GM12892 (cell line): Measurements from ENCODE around the gene ZBTB8A.
A peak's percentile ranks its signal among the peaks of the same experiment; 100 is the strongest.
"Not testable (repeated sequence)": the region's sequence is repeated elsewhere in the genome, so short reads cannot be mapped to it uniquely, and the experiment has no call there.

ENCODE experiments used
- DNase-seq: peaks from one replicate; pipeline ENCODE4 v3.0.0; 2011; ENCODE audit not compliant: insufficient read length
- FAIRE-seq: peaks from 2 replicates; lab custom pipeline; 2011; peaks lifted over from hg19 to GRCh38; lab: Jason Lieb, UNC
- POLR2A ChIP-seq: IDR thresholded peaks from 2 replicates; pipeline ENCODE4 v1.6.1; 2011; ENCODE audit warnings: low read depth, low read length, control low read depth
- POLR2AphosphoS5 ChIP-seq: IDR thresholded peaks from 2 replicates; pipeline ENCODE4 v1.6.1; 2011; ENCODE audit warnings: low read depth, low read length, control low read depth
- TAF1 ChIP-seq: IDR thresholded peaks from 2 replicates; pipeline ENCODE4 v1.6.1; 2011; ENCODE audit warnings: low read depth, mild to moderate bottlenecking, control low read depth, low read length, borderline replicate concordance

The ZBTB8A gene

GRCh38 chr1:32508761-32509160 lies 30.5 kb upstream of the ZBTB8A start:
- FAIRE-seq, result no peak
- no peak for TF ChIP-seq POLR2A
- TF ChIP-seq TAF1, result no peak
- TF ChIP-seq POLR2AphosphoS5, result no peak
- DNase-seq, result no peak

- TF ChIP-seq TAF1 (no peak), POLR2AphosphoS5 (no peak), POLR2A (no peak)
- DNase-seq (no peak), FAIRE-seq (no peak)
These were observed 29.3 kb upstream of the ZBTB8A start for GRCh38 chr1:32509939-32510338.

GRCh38 chr1:32516402-32516801 lies 22.8 kb upstream of the ZBTB8A start:
- FAIRE-seq (no peak), DNase-seq (no peak)
- no peak for TF ChIP-seq POLR2AphosphoS5
- no peak for TF ChIP-seq TAF1
- TF ChIP-seq POLR2A, result no peak

DNA sequence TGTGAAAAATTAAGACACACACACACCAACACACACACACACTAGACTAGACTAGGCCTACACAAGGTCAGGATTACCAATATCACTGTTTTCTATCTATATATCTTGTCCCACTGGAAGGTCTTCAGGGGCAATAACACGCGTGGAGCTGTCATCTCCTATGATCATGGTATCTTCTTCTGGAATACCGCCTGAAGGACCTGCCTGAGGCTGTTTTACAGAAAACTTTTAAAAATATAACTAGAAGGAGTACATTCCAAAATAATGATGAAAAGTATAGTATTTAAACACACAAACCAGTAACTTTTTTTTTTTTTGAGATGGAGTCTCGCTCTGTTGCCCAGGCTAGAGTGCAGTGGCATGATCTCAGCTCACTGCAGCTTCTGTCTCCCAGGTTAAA lies 20.3 kb upstream of the ZBTB8A start:
- DNase-seq (no peak), FAIRE-seq (no peak)
- TF ChIP-seq POLR2AphosphoS5 (no peak), POLR2A (no peak), TAF1 (no peak)

GRCh38 chr1:32521165-32521564 lies 18.1 kb upstream of the ZBTB8A start:
- DNase-seq (no peak), FAIRE-seq (no peak)
- no peak for TF ChIP-seq POLR2A
- TF ChIP-seq POLR2AphosphoS5, result no peak
- TF ChIP-seq TAF1, result no peak

DNA sequence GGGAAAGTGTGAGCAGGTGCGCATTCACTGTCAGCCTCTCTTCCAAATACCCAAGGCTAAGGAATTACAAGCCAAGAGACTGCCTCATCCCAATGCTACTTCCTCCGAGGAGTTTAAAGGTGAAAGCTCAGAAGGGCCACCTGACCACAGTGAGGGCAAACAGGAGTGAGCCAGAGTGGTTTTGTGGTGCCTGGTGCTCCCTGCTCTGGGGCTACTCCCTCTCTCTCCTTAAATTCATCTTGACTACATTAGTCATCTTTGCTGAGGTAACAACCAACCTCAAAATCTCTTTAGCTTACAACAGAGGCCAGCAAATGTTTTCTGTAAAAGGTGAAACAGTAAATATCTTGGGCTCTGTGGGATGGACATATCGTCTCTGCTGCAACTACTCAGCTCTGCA lies 14.2 kb upstream of the ZBTB8A start:
- FAIRE-seq, result no peak
- TF ChIP-seq POLR2AphosphoS5 (no peak), TAF1 (no peak), POLR2A (no peak)
- DNase-seq, result no peak

GRCh38 chr1:32525661-32526444 lies 13.4 kb upstream of the ZBTB8A start:
- DNase-seq, result no peak
- no peak for FAIRE-seq
- no peak for TF ChIP-seq TAF1

- DNase-seq, FAIRE-seq: not testable (repeated sequence)
These were observed 10.7 kb upstream of the ZBTB8A start for GRCh38 chr1:32528550-32528949.

- FAIRE-seq (no peak), DNase-seq (no peak)
- TF ChIP-seq TAF1 (no peak), POLR2A (no peak), POLR2AphosphoS5 (no peak)
These were observed 5.4 kb upstream of the ZBTB8A start for GRCh38 chr1:32533792-32534327.

- TF ChIP-seq POLR2A (no peak), POLR2AphosphoS5 (no peak), TAF1 (no peak)
- FAIRE-seq (no peak), DNase-seq (no peak)
These were observed 3.1 kb upstream of the ZBTB8A start for GRCh38 chr1:32536117-32536516.

DNA sequence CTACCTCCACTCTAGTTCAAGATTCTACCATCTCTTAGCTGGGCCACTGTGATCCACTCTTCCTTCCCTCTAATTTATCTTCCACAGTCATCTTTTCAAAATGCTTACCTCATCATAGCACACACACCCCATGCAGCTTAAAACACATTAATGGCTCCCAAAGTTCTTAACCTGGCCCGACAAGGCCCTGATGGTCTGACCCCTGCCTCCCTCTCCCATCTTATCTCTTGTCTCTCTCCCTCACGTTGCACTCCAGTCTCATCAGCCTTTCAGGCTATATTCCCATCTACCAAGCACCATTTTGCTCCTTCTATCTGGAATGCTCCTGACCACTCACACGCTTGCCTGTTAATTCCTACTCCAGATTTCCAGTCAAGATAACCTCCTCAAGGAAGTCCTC lies 2.5 kb upstream of the ZBTB8A start:
- DNase-seq (no peak), FAIRE-seq (no peak)
- TF ChIP-seq POLR2A, result no peak
- no peak for TF ChIP-seq TAF1
- no peak for TF ChIP-seq POLR2AphosphoS5

DNA sequence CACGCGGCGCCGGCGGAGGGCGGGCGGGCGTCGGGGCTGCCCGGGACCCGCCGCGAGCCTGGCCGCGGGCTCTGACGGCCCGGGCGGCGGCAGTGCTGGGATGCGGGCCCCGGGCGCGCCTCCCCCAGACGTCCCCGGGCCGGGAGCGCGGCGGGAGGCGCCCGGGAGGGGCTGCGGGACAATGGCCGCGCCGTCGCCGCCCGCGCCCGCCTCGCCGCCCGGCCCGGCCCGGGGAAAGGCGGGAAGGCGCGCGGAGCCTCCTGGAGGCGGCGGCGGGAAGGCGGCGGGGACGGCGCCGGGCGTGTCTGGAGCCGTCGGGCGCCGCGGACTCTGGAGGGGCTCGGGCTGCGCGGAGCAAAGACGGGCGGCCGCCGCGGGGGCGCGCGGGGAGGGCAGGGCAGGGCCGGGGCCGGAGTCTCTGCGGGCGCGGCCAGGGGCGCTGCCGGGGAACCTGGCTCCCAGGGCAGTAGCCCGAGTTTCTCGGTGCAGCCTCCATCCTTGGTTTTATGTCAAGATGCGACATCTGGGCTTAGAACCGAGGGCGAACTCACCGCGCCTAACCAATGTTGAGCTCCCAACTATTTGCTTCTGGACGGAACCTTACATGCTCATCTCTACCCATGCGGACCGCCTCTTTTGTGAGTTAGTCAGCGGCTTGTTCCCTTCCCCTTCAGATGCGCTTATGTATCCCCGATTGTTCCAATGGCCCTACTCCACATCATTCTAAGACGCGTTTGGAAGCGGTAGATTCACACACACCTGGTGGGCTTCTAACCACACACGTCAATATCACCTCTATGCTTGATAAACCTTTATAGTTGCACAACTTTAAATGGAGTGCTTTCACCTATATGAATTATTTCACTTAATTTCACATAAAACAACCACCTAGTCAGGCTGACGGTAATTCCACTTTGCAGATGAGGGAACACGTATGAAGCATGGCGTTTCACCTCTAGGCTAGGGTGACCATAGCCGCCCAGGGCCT lies 651 bp downstream of the ZBTB8A start:
- DNase-seq (peak; percentile 42), FAIRE-seq (peak; percentile 50)
- no peak; the same call in 1 of the 2 replicates for TF ChIP-seq POLR2A
- TF ChIP-seq TAF1, result no peak
- no peak for TF ChIP-seq POLR2AphosphoS5
